ENCODE measurements around the gene CALD1. TPM values are rescaled to one million over a fixed set of nuclear protein-coding genes. Genes with fewer than 3 reads are reported as not detected.

The CALD1 gene
- polyA plus RNA-seq, 1 donor from 2014 or later: 8.0 TPM

DNA sequence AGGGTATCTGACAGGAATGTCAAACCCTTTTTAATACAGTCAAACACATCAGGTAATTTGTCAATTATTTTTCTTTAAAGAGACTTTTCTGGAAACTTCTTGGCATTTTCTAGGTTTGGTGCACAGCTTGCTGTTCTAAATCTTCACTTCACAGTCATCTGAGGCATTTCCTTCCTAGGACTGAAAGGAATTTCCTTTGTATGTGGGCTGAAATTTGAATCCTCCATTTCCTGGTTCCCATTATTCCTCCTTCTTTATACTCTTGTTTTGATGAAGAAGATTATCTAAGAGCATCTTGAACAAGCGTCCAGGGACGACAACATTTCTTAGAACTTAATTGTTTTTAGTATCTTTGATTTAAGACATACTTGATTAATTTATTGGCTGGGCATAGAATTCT lies 24.9 kb downstream of the CALD1 start:
- Histone ChIP-seq H3K9me3 (ENCODE audit: low read length) (no peaks in the 10 kb centered on the region), H2AFZ (ENCODE audit: low read depth, low read length) (no peak overlapping the region), H3K4me2 (ENCODE audit: low read length) (no peak overlapping the region), H3K27ac (ENCODE audit: low read length) (no peak overlapping the region), H3K36me3 (ENCODE audit: insufficient read depth, low read length) (no peaks in the 10 kb centered on the region), H4K20me1 (ENCODE audit: insufficient read depth) (no peaks in the 10 kb centered on the region), H3K9me2 (ENCODE audit: insufficient read depth, low read length) (no peaks in the 10 kb centered on the region), H3K9ac (ENCODE audit: low read length) (no peak overlapping the region), H3K4me3 (ENCODE audit: low read length) (no peak overlapping the region), H3K79me2 (replicated peaks; ENCODE audit: insufficient read depth, low read length) (no peaks in the 10 kb centered on the region), H3F3A (ENCODE audit: insufficient read depth, low read length, poor library complexity, severe bottlenecking) (no peaks in the 10 kb centered on the region), H3K27me3 (ENCODE audit: insufficient read depth, low read depth, low read length) (no peaks in the 10 kb centered on the region)
- TF ChIP-seq MXI1 (conservative IDR thresholded peaks at IDR 0.05; ENCODE audit: poor library complexity, severe bottlenecking) (no peak), EP300 (conservative IDR thresholded peaks at IDR 0.05; ENCODE audit: poor library complexity, severe bottlenecking) (no peak), POLR2AphosphoS5 (IDR thresholded peaks at IDR 0.05) (no peak), SMC3 (conservative IDR thresholded peaks at IDR 0.05; ENCODE audit: poor library complexity) (no peak), TAF1 (IDR thresholded peaks at IDR 0.05; ENCODE audit: low read depth) (no peak), EZH2 (IDR thresholded peaks at IDR 0.05; ENCODE audit: borderline replicate concordance, insufficient read depth, low read length, poor library complexity, severe bottlenecking) (no peak), RAD21 (conservative IDR thresholded peaks at IDR 0.05) (no peak)
- TF ChIP-seq, protein P1, sequence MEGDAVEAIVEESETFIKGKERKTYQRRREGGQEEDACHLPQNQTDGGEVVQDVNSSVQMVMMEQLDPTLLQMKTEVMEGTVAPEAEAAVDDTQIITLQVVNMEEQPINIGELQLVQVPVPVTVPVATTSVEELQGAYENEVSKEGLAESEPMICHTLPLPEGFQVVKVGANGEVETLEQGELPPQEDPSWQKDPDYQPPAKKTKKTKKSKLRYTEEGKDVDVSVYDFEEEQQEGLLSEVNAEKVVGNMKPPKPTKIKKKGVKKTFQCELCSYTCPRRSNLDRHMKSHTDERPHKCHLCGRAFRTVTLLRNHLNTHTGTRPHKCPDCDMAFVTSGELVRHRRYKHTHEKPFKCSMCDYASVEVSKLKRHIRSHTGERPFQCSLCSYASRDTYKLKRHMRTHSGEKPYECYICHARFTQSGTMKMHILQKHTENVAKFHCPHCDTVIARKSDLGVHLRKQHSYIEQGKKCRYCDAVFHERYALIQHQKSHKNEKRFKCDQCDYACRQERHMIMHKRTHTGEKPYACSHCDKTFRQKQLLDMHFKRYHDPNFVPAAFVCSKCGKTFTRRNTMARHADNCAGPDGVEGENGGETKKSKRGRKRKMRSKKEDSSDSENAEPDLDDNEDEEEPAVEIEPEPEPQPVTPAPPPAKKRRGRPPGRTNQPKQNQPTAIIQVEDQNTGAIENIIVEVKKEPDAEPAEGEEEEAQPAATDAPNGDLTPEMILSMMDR (IDR thresholded peaks at IDR 0.05; ENCODE audit: poor library complexity, severe bottlenecking): no peak
- TF ChIP-seq, protein P2, sequence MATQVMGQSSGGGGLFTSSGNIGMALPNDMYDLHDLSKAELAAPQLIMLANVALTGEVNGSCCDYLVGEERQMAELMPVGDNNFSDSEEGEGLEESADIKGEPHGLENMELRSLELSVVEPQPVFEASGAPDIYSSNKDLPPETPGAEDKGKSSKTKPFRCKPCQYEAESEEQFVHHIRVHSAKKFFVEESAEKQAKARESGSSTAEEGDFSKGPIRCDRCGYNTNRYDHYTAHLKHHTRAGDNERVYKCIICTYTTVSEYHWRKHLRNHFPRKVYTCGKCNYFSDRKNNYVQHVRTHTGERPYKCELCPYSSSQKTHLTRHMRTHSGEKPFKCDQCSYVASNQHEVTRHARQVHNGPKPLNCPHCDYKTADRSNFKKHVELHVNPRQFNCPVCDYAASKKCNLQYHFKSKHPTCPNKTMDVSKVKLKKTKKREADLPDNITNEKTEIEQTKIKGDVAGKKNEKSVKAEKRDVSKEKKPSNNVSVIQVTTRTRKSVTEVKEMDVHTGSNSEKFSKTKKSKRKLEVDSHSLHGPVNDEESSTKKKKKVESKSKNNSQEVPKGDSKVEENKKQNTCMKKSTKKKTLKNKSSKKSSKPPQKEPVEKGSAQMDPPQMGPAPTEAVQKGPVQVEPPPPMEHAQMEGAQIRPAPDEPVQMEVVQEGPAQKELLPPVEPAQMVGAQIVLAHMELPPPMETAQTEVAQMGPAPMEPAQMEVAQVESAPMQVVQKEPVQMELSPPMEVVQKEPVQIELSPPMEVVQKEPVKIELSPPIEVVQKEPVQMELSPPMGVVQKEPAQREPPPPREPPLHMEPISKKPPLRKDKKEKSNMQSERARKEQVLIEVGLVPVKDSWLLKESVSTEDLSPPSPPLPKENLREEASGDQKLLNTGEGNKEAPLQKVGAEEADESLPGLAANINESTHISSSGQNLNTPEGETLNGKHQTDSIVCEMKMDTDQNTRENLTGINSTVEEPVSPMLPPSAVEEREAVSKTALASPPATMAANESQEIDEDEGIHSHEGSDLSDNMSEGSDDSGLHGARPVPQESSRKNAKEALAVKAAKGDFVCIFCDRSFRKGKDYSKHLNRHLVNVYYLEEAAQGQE (IDR thresholded peaks at IDR 0.05; ENCODE audit: borderline replicate concordance): no peak

DNA sequence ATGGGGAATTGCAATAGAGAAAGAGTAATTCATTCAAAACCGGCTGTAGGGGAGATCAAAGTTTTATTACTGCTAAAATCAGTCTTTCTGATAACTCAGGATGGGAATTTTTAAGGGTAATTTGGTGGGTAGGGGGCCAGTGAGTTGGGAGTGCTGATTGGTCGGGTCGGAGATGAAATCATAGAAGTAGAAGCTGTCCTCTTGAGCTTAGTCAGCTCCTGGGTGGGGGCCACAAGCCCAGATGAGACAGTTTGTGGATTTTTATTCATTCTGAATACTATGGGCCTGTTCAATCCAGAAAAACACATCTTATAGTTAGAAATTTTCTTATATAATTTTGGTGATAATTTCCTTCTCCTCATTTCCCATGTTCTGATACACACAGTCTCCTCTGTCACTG lies 25.4 kb downstream of the CALD1 start:
- H3K4me3 ChIP-seq (ENCODE audit: low read length): no peak overlapping the region
- no peak overlapping the region for H3K27ac ChIP-seq (ENCODE audit: low read length)
- no peaks in the 10 kb centered on the region for H3K36me3 ChIP-seq (ENCODE audit: insufficient read depth, low read length)
- H3K9me3 ChIP-seq (ENCODE audit: low read length): no peaks in the 10 kb centered on the region
- H2AFZ ChIP-seq (ENCODE audit: low read depth, low read length): no peak overlapping the region
- no peak overlapping the region for H3K9ac ChIP-seq (ENCODE audit: low read length)
- no peaks in the 10 kb centered on the region for H3K27me3 ChIP-seq (ENCODE audit: insufficient read depth, low read depth, low read length)
- no peaks in the 10 kb centered on the region for H4K20me1 ChIP-seq (ENCODE audit: insufficient read depth)
- no peaks in the 10 kb centered on the region for H3K9me2 ChIP-seq (ENCODE audit: insufficient read depth, low read length)
- no peak overlapping the region for H3K4me2 ChIP-seq (ENCODE audit: low read length)
- no peaks in the 10 kb centered on the region for H3F3A ChIP-seq (ENCODE audit: insufficient read depth, low read length, poor library complexity, severe bottlenecking)
- TF ChIP-seq SMC3 (conservative IDR thresholded peaks at IDR 0.05; ENCODE audit: poor library complexity): no peak
- H3K79me2 ChIP-seq (replicated peaks; ENCODE audit: insufficient read depth, low read length): no peaks in the 10 kb centered on the region

DNA sequence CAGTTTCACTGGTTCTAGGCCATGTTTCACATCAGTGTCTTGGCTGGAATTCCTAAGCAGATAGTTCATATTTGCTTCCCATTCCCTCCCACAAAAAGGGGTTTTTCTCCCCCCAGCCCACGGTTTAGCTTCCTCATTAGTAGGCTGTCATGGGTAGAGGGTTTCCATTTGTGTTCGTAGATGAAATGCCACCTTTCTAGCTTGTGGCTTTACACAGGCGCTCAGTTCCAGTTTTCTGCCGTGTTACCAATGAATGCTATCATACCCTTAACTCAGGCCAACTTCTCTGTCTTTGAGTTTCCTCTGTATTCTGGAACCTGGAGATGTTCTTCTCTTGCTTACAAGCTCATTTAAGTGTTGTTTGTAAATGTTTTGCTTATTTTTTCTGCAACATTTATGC lies 26.8 kb downstream of the CALD1 start:
- H3K9ac ChIP-seq (ENCODE audit: low read length): no peak overlapping the region
- no peak overlapping the region for H3K27ac ChIP-seq (ENCODE audit: low read length)
- no peaks in the 10 kb centered on the region for H3K79me2 ChIP-seq (replicated peaks; ENCODE audit: insufficient read depth, low read length)
- H3K4me2 ChIP-seq (ENCODE audit: low read length): no peak overlapping the region
- no peaks in the 10 kb centered on the region for H3K27me3 ChIP-seq (ENCODE audit: insufficient read depth, low read depth, low read length)
- no peaks in the 10 kb centered on the region for H4K20me1 ChIP-seq (ENCODE audit: insufficient read depth)
- no peak overlapping the region for H2AFZ ChIP-seq (ENCODE audit: low read depth, low read length)
- no peaks in the 10 kb centered on the region for H3K36me3 ChIP-seq (ENCODE audit: insufficient read depth, low read length)
- no peaks in the 10 kb centered on the region for H3F3A ChIP-seq (ENCODE audit: insufficient read depth, low read length, poor library complexity, severe bottlenecking)
- TF ChIP-seq, protein P1 (IDR thresholded peaks at IDR 0.05; ENCODE audit: poor library complexity, severe bottlenecking): no peak
- no peak for TF ChIP-seq EZH2 (IDR thresholded peaks at IDR 0.05; ENCODE audit: borderline replicate concordance, insufficient read depth, low read length, poor library complexity, severe bottlenecking)
- no peak for TF ChIP-seq SMC3 (conservative IDR thresholded peaks at IDR 0.05; ENCODE audit: poor library complexity)
- no peak for TF ChIP-seq RAD21 (conservative IDR thresholded peaks at IDR 0.05)
- no peak for TF ChIP-seq POLR2AphosphoS5 (IDR thresholded peaks at IDR 0.05)
- no peak for TF ChIP-seq EP300 (conservative IDR thresholded peaks at IDR 0.05; ENCODE audit: poor library complexity, severe bottlenecking)
- TF ChIP-seq, protein P2 (IDR thresholded peaks at IDR 0.05; ENCODE audit: borderline replicate concordance): no peak
- no peak for TF ChIP-seq MXI1 (conservative IDR thresholded peaks at IDR 0.05; ENCODE audit: poor library complexity, severe bottlenecking)
- TF ChIP-seq TAF1 (IDR thresholded peaks at IDR 0.05; ENCODE audit: low read depth): no peak
- H3K9me3 ChIP-seq (ENCODE audit: low read length): no peaks in the 10 kb centered on the region
- no peaks in the 10 kb centered on the region for H3K9me2 ChIP-seq (ENCODE audit: insufficient read depth, low read length)
- H3K4me3 ChIP-seq (ENCODE audit: low read length): no peak overlapping the region
